HFF-Myc (cell line): Measurements from ENCODE around the gene TREML4.

ENCODE experiments used
- DNase-seq: peaks from one replicate; pipeline ENCODE4 v3.0.0-alpha.2; 2011; ENCODE audit warnings: low read depth; ENCODE audit errors: extremely low read depth
- H3K4me3 ChIP-seq: replicated peaks from 2 replicates; pipeline ENCODE4 v1.5.1; 2011; ENCODE audit warnings: low read depth, mild to moderate bottlenecking, control low read depth, low read length
- TF ChIP-seq, protein P1 (sequence below): IDR thresholded peaks from 2 replicates; pipeline ENCODE4 v1.5.1; 2012; ENCODE audit warnings: mild to moderate bottlenecking, low read depth, low read length, control low read depth; ENCODE audit errors: missing control alignments

The TREML4 gene

GRCh38 chr6:41204156-41204555 is 24.0 kb upstream of the TREML4 start:
- no peak for DNase-seq
- TF ChIP-seq, protein P1, sequence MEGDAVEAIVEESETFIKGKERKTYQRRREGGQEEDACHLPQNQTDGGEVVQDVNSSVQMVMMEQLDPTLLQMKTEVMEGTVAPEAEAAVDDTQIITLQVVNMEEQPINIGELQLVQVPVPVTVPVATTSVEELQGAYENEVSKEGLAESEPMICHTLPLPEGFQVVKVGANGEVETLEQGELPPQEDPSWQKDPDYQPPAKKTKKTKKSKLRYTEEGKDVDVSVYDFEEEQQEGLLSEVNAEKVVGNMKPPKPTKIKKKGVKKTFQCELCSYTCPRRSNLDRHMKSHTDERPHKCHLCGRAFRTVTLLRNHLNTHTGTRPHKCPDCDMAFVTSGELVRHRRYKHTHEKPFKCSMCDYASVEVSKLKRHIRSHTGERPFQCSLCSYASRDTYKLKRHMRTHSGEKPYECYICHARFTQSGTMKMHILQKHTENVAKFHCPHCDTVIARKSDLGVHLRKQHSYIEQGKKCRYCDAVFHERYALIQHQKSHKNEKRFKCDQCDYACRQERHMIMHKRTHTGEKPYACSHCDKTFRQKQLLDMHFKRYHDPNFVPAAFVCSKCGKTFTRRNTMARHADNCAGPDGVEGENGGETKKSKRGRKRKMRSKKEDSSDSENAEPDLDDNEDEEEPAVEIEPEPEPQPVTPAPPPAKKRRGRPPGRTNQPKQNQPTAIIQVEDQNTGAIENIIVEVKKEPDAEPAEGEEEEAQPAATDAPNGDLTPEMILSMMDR = no peak

DNA sequence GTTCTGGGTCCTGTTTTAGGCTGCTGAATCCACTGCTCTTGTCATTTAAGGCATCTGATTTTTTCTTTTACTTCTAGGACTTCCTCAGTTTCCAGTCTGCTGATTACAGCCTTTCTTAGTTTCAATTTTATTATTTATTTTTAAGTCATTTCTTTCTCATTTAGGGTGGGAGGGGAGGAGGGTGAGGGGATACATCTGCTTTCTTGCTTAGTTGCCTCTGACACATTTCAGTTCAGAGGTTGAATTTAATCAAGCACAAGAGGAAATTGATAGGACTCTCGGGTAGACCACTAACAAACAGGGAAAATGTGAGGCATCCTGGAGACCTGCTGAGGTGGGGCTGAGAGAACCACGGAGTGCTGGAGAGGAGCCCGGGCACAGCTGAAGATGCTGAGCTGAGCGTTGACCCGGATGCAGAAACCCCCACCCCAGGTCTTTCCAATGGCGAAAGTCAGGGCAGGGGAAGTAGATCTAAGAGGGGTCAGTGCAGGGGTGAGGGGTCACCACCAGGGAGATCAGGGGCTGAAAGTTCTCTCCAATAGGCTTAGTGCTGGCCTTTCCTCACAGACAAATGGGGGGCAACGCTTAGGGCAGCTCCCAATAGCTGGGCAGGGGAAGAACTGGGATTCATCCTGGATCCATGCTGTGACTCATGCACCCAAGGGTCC is 19.6 kb upstream of the TREML4 start:
- TF ChIP-seq, protein P1 = no peak
- H3K4me3 ChIP-seq = no peak overlapping the region
- no peak for DNase-seq

More at GRCh38 chr6:41204156-41204555, 24.0 kb upstream of the TREML4 start:
- H3K4me3 ChIP-seq = no peak overlapping the region

GRCh38 chr6:41209547-41210320 is 18.4 kb upstream of the TREML4 start:
- no peak overlapping the region for H3K4me3 ChIP-seq
- DNase-seq = no peak
- TF ChIP-seq, protein P1 = no peak

- H3K4me3 ChIP-seq = no peak overlapping the region
- TF ChIP-seq, protein P1 = no peak
- no peak for DNase-seq
Observed at GRCh38 chr6:41214559-41215238, 13.4 kb upstream of the TREML4 start.

- H3K4me3 ChIP-seq = no peak overlapping the region
- TF ChIP-seq, protein P1 = no peak
- DNase-seq = no peak
Observed at GRCh38 chr6:41215777-41216176, 12.4 kb upstream of the TREML4 start.

DNA sequence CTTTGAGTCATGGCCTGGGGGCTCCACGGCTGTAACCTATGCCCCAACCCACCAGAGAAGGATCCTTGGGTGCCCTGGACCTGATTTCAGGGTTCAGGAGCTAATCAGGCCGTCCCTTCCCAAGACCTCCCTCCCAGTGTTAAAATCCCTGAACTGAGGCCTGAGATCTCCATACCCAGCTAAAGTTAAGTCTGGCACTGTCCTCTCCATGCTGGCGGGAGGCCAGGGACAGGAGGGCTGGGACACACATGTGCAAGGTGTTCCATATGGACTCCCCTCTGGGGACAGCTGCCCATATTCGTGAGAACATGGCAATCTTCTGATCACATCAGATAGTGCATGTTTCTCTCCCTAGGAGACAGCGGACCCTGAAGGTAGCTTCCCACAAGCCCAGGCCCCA is 11.5 kb upstream of the TREML4 start:
- H3K4me3 ChIP-seq = no peak overlapping the region
- TF ChIP-seq, protein P1 = no peak
- DNase-seq = no peak
